Activated CD8-positive, alpha-beta memory T cell treated with anti-CD3 and anti-CD28 coated beads for 24 hours (primary cell): ENCODE results near the gene CDKAL1.
"Not testable (repeated sequence)": the region's sequence is repeated elsewhere in the genome, so short reads cannot be mapped to it uniquely, and the experiment has no call there.

Experiments used
- DNase-seq: peaks from one replicate; pipeline ENCODE4 v3.0.0-alpha.2; 2020

The CDKAL1 gene

DNA sequence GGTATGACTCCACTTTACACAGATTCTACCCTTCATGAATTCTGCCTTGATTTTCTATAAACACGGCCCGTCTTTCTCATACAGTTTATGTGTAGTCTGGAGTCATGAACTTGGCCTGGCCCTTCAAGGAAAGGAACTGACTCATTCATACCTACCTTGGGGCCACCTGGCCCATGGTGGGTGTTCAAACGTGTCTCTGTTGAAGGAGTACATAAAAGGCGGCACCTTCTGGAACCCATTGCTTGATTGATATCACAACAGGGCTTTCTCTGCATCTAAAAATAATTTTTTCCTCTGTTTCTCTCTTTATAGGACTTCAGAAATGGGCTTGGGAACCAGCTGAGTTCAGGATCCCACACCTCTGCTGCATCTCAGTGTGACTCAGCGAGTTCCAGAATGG lies 696.3 kb downstream of the CDKAL1 start:
- no peak for DNase-seq

DNA sequence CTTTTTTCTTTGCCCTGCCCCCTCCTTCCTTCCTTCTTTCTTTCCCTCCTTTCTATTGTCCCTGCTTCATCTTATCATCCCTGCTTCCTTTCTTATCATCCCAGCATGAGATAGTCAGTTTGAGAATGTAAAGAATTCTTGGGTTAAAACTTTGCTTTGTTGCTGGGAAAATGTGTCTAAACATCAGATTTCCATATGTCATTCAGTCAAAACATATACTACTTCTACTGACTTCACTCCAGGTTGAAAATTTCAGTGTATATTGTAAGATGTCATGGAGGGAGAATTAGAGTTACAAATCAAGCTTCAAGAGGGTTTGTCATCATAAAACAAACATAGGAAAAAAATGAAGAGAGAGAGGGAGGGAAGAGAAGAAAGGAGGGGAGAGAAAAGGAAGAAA lies 700.9 kb downstream of the CDKAL1 start:
- no peak for DNase-seq

DNA sequence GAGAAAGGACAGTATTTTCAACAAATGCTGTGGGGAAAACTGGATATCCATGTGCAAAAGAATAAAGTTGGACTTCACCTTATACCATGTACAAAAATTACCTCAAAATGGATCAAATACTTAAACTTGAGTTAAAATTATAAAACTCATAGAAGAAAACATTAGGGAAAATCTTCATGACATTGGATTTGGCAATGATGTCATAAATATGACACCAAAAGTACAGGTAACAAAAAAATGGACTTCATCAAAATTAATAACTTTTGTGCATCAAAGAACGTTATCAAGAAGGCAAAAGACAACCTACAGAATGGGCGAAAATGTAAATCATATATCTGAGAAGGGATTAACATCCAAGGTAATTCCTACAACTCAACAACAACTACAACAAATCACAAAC lies 704.0 kb downstream of the CDKAL1 start:
- no peak for DNase-seq

DNA sequence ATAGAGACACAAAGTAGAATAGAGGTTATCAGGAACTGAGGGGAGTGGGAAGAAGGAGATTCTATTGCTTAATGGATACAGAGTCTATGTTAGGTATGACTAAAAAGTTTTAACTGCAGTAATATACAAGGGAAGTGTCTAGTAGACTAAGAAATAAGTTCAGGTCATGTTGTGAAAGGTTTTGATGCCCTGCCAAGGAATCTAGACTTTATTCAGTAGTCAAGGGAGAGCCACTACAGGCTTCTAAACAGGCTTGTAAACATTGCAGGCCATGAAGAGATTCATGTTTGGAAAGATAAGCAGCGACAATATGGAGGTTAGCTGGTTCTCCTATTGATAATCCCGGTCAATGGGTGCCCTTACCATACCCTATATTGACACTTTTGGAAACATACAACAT lies 706.5 kb downstream of the CDKAL1 start:
- no peak for DNase-seq

DNA sequence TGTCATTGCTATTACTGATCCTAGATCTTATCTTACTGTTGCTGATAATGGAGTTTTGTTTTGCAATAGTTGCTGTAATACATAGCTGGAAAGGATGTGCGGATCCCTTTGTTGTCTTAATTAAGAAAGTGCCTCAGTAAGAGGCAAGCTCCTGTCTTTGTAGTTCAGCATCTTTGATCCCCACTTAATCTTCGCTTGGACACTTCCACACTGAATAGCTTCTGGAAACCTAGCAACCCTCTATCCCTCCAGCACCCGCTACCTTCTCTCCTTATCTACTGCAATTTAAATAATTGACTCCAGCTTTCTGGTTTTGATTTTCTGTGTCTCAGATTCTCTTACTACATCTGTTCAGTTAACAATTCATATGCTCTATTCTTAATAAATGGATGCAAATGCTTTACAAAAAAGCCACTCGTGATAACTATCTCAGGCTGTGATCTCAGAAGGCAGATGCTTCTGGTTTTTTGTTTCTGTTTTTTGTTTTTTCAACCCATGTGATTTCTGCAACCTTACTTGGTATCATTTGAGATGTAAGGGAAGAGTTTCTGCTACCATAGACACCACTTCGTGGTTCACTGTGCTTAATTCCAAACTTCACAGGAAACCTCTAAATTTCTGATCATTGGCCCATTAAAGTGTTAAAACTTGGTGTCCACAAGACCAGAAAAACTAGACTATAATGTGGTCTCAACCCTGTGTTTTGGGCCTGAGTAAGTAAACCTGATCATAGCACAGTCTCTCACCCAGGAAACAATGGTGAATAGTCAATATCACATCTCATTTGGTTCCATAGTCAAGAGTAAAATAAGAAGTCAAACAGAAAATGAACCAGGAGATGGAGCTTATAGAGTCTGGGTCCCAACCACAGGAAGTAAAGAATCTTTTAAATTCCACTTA lies 707.2 kb downstream of the CDKAL1 start:
- DNase-seq = no peak

DNA sequence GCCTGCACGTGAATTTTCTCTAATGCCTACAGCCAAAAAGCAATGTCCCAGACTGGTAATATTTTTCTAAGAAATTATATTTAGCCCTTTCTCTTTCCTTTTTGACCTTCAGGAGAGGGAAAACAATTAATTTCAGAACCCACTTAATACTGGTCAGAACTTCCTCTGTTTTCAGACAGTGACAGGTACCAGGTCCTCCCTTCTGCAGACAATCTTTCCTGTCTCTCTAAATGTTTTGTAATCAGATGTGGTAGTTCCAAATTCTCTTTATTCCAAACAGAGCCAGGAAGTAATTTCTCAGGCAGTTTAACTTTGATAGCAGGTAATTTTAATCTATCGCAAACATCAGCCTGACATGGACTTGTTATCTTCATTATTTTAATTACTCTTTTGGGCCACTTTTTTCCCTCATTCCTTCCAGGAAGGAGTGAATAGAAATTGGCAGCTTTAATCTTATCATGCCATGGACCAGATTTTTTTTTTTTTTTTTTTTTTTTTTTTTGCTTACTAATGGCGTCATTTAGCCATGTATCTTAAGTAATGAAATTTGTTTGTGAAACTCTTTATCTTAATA lies 710.7 kb downstream of the CDKAL1 start:
- no peak for DNase-seq

DNA sequence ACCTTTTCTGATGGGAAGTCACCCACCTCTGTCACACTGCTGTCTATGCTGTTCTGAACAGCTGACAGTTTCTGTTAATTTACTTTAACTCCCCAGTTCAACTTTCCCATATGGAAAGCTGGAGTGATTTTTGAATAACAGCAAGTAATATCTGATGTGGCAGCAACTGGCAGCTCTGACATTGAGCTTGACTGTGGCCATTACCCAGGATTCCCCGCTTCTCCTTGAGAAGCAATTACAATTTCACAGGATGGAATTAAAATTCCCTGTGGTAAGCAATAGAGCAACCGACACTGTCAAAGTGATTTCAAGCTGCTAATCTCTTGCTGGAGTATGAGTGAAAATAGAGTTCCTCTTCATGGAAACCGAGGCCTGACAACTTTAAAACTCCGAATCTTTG lies 711.2 kb downstream of the CDKAL1 start:
- DNase-seq = no peak

DNA sequence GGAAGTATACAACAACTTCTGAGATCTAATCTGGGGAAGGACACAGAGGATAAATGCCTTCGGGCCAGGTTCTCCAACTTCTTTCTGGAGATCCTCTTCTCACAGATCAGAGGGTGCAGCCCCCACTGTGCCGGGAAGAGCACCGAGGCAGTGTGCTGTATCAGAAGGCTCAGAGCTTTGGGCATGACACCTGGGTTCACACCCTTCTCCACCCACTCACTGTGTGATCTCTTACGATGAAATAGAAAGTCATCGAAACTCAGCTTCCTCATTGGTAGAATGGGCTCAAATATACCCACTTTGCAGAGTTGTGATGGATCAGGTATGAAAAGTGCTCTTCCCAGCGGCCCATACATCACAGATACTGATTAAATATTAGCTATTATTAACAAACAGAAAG lies 711.8 kb downstream of the CDKAL1 start:
- DNase-seq = no peak

DNA sequence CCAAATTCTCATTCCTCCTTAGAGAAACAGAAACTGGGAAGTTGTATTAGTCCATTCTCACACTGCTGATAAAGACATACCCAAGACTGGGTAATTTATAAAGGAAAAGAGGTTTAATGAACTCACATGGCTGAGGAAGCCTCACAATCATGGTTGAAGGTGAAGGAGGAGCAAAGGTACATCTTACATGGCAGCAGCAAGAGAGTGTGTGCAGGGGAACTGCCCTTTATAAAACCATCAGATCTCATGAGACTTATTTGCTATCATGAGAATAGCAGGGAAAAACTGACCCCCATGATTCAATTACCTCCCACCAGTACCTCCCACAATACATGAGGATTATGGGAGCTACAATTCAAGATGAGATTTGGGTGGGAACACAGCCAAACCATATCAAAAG lies 720.2 kb downstream of the CDKAL1 start:
- not testable (repeated sequence) for DNase-seq

DNA sequence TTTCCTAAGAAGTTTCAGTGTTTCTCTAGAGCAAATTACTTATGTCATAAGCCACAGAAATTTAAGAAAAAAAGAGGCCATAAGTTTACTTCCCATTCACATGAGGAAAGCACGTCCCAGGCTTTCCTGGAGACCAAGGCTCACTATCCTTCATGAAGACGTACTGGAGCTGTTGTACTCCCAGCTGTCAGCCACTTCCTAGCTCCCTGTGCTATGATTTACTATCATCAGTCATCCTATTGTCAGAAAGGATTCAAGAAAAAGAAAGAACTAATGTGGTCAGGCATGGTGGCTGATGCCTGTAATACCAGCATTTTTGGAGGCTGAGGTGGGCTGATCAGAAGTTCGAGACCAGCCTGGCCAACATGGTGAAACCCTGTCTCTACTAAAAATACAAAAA lies 721.9 kb downstream of the CDKAL1 start:
- no peak for DNase-seq

DNA sequence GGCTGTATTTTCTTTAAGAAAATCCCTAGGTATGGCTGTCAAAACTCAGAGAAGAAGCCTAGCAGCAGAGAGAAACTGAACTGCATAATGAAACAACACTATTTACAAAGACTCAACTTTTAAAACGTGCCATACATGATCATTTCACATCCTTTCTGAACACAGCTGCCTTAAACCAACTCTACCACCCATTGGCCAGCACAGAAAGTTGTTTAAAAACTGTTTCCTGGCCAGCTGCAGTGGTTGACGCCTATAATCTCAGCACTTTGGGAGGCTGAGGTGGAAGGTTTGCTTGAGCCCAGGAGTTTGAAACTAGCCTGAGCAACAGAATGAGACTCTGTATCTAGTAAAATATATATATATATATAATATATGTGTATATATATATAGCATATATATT lies 722.9 kb downstream of the CDKAL1 start:
- DNase-seq = no peak

DNA sequence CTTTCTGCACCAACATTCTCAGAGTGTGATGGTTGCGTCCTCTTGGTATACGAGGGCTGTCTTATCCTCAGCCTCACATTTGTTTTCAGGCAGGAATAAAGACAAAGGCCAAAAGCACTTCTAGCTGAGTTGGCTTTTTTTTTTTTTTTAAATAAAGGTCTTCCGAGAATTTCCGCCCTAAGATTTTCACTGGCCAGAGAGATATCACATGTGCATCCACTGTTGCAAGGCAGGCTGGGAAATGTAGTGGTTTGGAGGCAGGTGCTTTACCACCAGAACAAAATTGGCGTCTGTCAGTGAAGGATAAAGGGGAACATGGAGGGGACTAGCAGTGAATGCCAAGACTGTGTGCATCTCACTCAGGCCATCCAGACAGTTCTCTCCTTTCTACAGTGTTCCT lies 724.4 kb downstream of the CDKAL1 start:
- DNase-seq = no peak

DNA sequence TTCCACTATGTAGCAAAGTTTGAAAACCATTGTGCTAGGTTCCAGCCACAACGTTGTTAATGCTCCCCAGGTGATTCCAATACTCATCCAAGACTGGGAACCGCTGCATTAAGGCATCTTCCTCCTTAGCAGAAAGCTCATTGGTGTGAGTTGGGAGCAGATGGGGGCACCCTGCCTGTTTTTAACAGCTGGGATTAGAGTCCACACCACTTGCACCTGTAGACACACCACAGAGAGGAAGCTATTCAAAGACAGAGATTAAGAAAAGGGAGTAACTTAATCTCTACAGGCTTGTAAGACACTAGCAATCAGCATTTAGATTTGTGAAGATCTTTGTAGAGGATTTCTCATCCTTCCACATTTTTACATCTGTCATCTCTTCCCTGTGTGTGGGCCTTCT lies 725.4 kb downstream of the CDKAL1 start:
- no peak for DNase-seq

DNA sequence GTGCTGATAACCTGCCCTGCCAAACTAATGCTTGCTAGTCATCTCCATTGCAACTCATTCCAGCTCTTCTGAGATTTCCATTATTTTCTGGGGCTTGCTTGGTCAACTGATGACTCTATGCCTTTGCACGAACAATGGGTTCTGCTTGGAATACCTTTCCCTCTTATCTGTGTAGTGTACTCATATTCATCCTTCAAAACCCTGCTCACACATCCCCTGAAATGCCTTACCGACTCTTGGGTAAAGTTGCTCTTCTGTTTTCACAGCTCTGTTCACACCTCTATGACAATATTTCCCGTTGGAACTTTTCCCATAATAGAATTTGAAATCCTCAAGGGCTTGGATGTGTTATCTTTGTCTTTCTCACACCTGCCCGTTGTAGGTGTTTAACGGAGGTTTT lies 728.2 kb downstream of the CDKAL1 start:
- no peak for DNase-seq

DNA sequence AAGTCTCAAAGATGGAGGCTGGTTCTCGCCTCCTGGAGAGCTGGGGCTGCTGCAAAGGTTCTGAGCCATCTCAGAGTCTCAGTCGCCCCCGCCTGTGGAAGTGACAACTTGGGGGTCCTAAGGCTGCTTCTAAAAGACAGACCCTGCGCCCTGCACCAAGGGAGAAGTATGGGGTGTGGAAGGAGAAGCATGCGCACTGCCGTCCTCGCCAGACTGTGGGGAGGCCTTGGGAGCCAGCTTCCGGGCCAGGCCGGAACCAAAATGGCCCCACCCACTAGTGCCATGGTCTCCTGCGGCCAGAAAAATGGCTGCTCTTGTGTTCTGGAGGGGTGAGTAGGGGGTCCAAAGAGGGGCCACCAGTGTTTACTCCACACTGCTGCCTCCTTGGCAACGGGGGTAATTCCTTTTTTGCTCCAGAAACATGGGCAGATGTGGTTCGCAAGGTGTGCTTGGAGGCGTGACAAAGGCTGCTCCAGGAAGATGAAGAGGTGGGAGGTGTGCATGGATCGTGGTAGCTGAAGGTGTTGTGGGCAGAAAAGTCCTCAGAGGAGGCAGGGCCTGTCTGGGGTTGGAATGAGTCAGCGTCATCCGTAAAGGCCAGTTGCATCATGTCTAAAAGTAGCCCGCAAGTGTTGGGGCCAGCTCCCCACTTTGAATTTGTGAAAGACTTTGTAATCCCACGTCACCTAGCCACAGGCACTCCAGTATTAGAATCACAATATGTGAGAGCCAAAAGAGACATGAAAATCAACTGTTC lies 729.5 kb downstream of the CDKAL1 start:
- no peak for DNase-seq

DNA sequence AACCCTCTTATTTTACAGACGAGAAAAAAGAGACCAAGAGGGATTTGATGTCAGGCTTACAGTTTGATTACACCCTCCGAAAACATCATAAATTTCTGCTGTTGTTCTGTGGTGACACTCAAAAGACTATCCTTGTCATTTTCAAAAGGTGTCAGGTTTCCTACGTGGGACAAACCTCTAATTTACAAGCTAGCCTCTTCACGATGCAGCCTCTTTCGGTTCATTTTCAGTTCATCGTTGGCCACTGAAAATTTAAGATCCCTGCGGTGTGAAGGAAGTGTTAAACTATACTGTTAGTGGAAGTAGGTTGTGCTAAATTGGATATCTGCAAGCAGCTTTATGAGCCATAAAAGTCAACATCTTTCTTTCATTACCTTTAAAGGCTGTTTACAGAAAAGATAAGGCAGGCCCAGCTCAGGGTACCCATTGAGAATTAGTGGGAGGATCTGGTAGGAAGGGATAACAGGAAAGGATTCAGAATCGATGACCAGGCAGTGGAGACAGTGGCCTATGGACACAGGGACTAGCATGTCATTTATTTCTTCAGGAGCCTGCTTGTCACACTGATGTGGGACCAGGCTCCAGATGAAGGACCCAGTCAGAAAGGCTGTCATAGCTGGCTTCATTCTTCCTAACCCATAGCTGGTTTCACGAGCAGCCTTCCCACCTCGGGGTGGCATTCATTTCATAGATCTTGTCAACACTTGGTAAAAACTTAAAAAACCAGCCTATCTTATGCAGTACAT lies 730.2 kb downstream of the CDKAL1 start:
- no peak for DNase-seq

DNA sequence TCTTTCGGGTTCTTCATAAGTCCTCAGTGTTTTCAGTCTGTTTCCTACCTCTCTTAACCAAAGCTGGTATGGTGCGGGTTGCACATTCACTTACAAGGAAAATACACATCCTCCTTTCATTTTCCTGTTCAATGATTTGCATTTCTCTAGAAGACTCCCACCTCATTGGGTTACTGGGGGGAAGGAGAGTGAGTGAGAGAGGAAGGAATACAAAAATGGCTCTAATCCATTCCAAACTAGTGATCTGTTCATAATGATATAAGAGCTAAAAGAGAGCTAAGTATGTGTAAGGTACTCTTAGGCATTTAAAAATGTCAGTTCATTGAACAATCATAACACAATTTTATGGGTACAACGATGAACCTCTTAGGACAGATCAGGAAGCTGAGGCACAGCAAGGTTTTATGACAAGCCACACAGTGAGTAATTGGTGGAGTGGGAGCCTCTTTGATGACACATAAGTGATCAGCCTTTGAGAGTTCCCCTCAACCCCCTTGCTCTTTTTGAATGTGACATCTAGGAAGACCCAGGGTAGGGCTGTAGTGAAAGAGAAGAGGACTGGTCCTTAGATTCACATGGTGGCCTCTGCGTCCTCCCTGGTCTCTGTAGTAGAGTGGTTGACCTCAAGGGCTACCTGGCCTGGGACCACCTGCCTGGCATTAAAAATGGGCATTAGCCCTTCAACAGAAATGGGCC lies 730.9 kb downstream of the CDKAL1 start:
- DNase-seq = no peak

DNA sequence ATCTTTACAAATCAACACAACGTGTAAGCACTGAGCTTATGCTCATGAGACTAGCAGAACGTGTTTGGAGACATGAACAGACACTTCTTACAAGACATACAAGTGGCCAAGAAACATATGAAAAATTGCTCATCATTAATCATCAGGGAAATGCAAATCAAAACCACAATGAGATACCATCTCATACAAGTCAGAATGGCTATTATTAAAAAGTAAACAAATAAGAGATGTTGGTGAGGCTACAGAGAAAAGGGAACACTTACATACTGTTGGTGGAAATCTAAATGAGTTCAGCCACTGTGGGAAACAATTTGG lies 731.4 kb downstream of the CDKAL1 start:
- no peak for DNase-seq

DNA sequence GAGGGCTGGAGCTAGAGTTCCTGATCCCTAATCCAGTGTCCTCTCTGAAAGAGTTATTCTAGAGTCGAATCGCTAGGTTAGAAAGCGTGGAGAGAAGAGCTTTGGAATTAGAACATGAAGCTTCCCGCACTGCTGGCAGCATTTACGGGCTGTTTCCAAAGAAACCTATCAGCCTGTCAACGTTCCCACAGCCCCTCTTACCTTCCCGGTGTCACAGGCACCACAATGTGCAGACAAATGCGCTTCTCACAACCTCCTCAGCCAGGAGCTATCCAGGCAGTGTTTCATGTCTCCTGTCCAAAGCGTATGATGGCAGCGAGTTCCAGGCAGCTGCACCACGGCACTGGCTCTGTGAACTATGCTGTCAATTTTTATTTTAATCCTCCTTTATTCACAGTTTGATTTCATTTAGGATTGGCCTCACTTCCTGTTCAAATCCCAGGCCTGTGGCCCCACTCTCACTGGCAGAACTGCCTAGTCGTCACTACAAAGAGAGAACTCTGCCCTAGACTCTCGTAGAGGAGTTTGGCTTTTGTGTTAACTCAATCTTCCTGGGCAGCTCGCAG lies 736.5 kb downstream of the CDKAL1 start:
- no peak for DNase-seq

DNA sequence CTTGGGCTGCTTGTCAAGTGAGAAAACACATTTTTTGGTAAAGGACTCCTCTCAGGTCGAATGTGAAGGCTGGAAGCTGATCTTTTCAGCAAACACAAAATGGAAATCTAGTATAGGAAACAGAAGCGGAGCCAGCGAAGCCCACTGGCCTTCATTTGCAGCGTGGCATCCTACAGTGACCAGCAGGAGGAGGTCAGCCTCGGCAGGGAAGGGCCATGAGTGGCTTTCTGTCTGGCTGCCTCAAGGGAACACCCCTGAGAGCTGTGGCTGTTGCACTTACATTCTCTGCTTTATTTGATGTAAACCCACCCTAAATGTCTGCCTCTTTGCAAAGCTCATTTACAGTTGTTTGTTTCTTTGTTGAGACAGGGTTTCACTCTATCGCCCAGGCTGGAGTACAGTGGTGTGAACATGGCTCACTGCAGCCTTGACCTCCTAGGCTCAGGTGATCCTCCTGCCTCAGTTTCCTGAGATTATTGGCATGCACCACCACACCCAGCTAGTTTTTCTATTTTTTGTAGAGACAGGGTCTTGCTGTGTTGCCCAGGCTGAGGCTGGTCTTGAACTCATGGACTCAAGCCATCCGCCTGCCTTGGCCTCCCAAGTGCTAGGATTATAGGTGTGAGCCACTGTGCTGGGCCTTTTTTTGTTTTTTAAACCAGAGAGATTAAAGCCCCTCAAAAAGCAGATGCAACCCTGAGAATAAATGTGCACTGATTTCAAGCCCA lies 737.3 kb downstream of the CDKAL1 start:
- DNase-seq = no peak

DNA sequence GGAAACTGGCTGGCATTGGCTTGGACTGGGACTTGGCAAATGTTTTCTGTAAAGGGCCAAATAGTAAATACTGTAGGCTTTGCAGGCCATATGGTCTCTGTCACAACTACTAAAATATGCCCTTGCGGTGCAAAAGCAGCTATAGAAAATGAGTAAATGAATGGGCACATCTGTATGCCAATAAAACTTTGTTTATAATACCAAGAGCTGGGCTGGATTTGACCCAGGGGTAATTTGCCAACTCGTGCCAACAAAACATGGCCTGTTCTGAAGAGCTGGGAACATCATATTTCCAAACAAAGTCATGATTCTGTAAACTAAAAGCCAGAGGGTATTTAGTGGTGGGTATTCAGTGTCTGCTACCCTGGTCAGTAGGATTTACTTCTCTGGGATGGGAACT lies 739.2 kb downstream of the CDKAL1 start:
- DNase-seq = no peak

DNA sequence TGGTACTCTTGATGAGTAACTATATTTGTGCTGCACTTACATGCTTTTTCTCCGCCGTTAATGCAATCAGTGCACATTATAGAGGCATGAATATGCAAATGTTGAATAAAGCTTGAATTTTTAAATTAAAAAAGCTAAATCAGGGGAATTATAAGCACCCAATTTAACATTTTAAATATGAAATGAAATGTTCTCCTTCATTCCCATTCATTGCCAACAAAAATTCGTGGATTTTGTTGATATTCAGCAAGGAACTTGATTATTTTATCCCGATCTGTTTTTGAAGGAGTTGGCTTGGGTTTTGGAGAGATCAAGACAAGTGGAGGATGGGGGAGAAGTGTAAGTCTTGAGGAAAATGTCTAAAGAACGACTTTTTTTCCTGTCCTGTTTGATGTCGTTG lies 740.6 kb downstream of the CDKAL1 start:
- DNase-seq = no peak
